Hepatocyte (in vitro differentiated cells): ENCODE data around the gene MAP4K5.

Experiments
- EZH2phosphoT487 ChIP-seq: fragments of 200-600 bp; sonication (generic); IDR thresholded peaks from one replicate; pipeline ENCODE4 v1.6.1; 2018; ENCODE audit warnings: antibody characterized with exemption, mild to moderate bottlenecking, low read depth, moderate library complexity; ENCODE audit not compliant: unreplicated experiment, severe bottlenecking
- TF ChIP-seq, protein P1 (sequence below): fragments of 200-600 bp; sonication (generic); IDR thresholded peaks from 2 replicates; pipeline ENCODE4 v1.5.1; 2016; ENCODE audit warnings: antibody characterized with exemption, mild to moderate bottlenecking; ENCODE audit not compliant: poor library complexity

DNA sequence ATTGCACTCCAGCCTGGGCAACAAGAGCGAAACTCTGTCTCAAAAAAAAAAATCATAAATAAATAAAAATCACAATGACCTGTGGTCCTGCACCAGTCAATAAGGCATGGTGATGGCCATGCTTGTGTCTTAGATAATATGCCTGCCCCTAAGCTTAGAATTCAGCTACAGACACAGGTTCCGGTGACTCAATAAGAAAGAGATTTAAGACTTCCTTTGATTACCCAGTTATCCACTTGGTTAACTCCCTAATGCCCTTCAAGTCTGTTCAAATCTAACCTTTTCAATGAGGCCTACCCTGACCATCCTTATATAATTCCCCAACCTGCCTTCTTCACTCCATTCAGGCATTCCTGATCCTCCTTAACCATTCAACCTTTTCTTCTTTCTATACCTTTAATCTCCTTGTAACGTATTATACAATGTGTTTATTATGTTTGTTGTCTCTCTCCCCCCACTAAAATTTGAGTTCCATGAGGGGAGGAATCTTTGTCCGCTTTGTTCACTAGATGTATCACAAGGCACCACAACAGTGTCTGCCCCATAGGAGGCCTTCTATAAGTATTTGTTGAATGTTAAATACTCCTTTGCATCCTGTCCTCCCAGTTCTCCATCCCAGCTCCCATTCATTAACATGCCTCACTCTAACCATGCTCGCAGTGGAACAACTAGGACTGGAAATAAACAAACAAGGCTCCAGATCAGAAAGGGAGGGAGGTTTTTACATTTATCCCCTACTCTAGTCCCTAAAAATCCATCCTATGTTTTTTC is 8.9 kb downstream of the MAP4K5 start:
- TF ChIP-seq, protein P1, sequence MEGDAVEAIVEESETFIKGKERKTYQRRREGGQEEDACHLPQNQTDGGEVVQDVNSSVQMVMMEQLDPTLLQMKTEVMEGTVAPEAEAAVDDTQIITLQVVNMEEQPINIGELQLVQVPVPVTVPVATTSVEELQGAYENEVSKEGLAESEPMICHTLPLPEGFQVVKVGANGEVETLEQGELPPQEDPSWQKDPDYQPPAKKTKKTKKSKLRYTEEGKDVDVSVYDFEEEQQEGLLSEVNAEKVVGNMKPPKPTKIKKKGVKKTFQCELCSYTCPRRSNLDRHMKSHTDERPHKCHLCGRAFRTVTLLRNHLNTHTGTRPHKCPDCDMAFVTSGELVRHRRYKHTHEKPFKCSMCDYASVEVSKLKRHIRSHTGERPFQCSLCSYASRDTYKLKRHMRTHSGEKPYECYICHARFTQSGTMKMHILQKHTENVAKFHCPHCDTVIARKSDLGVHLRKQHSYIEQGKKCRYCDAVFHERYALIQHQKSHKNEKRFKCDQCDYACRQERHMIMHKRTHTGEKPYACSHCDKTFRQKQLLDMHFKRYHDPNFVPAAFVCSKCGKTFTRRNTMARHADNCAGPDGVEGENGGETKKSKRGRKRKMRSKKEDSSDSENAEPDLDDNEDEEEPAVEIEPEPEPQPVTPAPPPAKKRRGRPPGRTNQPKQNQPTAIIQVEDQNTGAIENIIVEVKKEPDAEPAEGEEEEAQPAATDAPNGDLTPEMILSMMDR = no peak
- no peak for TF ChIP-seq EZH2phosphoT487
